PC-9 (cell line): Measurements from ENCODE around the gene CFL1. TPM values are rescaled to one million over a fixed set of nuclear protein-coding genes. Genes with fewer than 3 reads are reported as not detected.
A peak's percentile ranks its signal among the peaks of the same experiment; 100 is the strongest.

ENCODE experiments used
- BruUV-seq: library from RNA; stranded (reverse); fragments of 400-500 nt; replicated peaks from 2 replicates; lab custom pipeline; 2021; lab: Mats Ljungman, UMichigan
- CTCF ChIA-PET: fragments of 300-600 bp; sonication (Branson Sonifier 250); formaldehyde crosslinking; loops from one replicate; lab custom pipeline; 2022; ENCODE audit warnings: antibody characterized with exemption; lab: Charles Lee
- POLR2A ChIA-PET: fragments of 300-600 bp; sonication (Branson Sonifier 250); formaldehyde crosslinking; loops from one replicate; lab custom pipeline; 2022; ENCODE audit warnings: antibody characterized with exemption; ENCODE audit not compliant: unreplicated experiment; lab: Charles Lee
- DNase-seq, 2 experiments: peaks; one replicate each; pipeline versions ENCODE4 v3.0.0 to v3.0.0-alpha.2; 2015 to 2022; ENCODE audit warnings: mixed read lengths in 1 of 2
- H2AFZ ChIP-seq: fragments of 200-600 bp; sonication (generic); 2 replicates; pipeline ENCODE4 v1.8.1; 2017; ENCODE audit warnings: antibody characterized with exemption
- H3F3A ChIP-seq: fragments of 200-600 bp; sonication (generic); 2 replicates; pipeline ENCODE4 v1.8.1; 2017; ENCODE audit warnings: antibody characterized with exemption, mild to moderate bottlenecking, low read depth; ENCODE audit not compliant: insufficient read depth
- H3K27ac ChIP-seq: fragments of 200-600 bp; sonication (generic); 2 replicates; pipeline ENCODE4 v1.6.1; 2016; ENCODE audit warnings: mixed run types
- H3K27me3 ChIP-seq: fragments of 200-600 bp; sonication (generic); 2 replicates; pipeline ENCODE4 v1.6.1; 2016; ENCODE audit warnings: low read depth, mixed run types; ENCODE audit not compliant: insufficient read depth
- H3K36me3 ChIP-seq: fragments of 200-600 bp; sonication (generic); 2 replicates; pipeline ENCODE4 v1.6.1; 2016; ENCODE audit warnings: low read depth, mixed run types
- H3K4me1 ChIP-seq: fragments of 200-600 bp; sonication (generic); replicated peaks from 2 replicates; pipeline ENCODE4 v1.6.1; 2016; ENCODE audit warnings: mixed run types; ENCODE audit not compliant: insufficient read depth
- H3K4me2 ChIP-seq: fragments of 200-600 bp; sonication (generic); 2 replicates; pipeline ENCODE4 v1.6.1; 2017; ENCODE audit warnings: mixed run types
- H3K4me3 ChIP-seq: fragments of 200-600 bp; sonication (generic); 2 replicates; pipeline ENCODE4 v1.6.1; 2016; ENCODE audit warnings: mixed run types
- H3K79me2 ChIP-seq: fragments of 200-600 bp; sonication (generic); 2 replicates; pipeline ENCODE4 v1.6.1; 2017; ENCODE audit warnings: low read depth, mixed run types
- H3K9me2 ChIP-seq: fragments of 200-600 bp; sonication (generic); 2 replicates; pipeline ENCODE4 v1.8.1; 2017; ENCODE audit warnings: mild to moderate bottlenecking; ENCODE audit not compliant: insufficient read depth
- H3K9me3 ChIP-seq: fragments of 200-600 bp; sonication (generic); 2 replicates; pipeline ENCODE4 v1.8.1; 2016; ENCODE audit warnings: low read depth; ENCODE audit not compliant: insufficient read depth
- H4K20me1 ChIP-seq: fragments of 200-600 bp; sonication (generic); 2 replicates; pipeline ENCODE4 v1.8.1; 2017; ENCODE audit not compliant: insufficient read depth
- CTCF ChIP-seq: fragments of 200-600 bp; sonication (generic); conservative IDR thresholded peaks from 2 replicates; pipeline ENCODE4 v1.6.1; 2017; ENCODE audit warnings: mixed run types, antibody characterized with exemption, mild to moderate bottlenecking, moderate library complexity
- EZH2 ChIP-seq: fragments of 200-600 bp; sonication (generic); IDR thresholded peaks from 2 replicates; pipeline ENCODE4 v1.8.0; 2017; ENCODE audit warnings: antibody characterized with exemption, low read depth
- intact Hi-C: fragments of 100-400 bp; cut with micrococcal nuclease; formaldehyde crosslinking; loops from one replicate; pipeline ENCODE4 v1.10.0; 2022; ENCODE audit not compliant: unreplicated experiment
- total RNA-seq: library from RNA; stranded (reverse); gene quantifications from 2 replicates; pipeline ENCODE4 v1.2.3, GENCODE V29; 2021

The CFL1 gene
- total RNA-seq, 1 experiment from 2014 or later = 1,798 TPM

GRCh38 chr11:65903068-65903481 lies 45.1 kb upstream of the CFL1 start:
- TF ChIP-seq EZH2 = no peak
- TF ChIP-seq CTCF = no peak
- Histone ChIP-seq H3K4me2 (peak overlapping the region; percentile 74), H4K20me1 (peaks cover 10% of the 10 kb centered on the region), H3K9me3 (no peaks in the 10 kb centered on the region), H2AFZ (0 out of 2 replicates have a peak overlapping the region, but pooled peaks have one; percentile 5), H3K79me2 (peaks cover 28% of the 10 kb centered on the region), H3F3A (peaks cover 58% of the 10 kb centered on the region), H3K36me3 (peaks cover 10% of the 10 kb centered on the region; the same call in 1 of the 2 replicates), H3K4me3 (no peak overlapping the region; the same call in 1 of the 2 replicates), H3K9me2 (no peaks in the 10 kb centered on the region), H3K4me1 (peaks cover 66% of the 10 kb centered on the region), H3K27ac (peak overlapping the region; percentile 76), H3K27me3 (no peaks in the 10 kb centered on the region)
- intact Hi-C loops = loop anchor here (1.0 kb wide), 1 partner anchor 12 kb away; no protein-coding TSS in a partner anchor
- no TSS peak for BruUV-seq
- POLR2A ChIA-PET = interaction anchor here (0.5 to 1.0 kb wide), 5 partner anchors 9 to 477 kb away, joined by 3 to 7 read pairs (median 4); partner anchors contain the start of gene MALAT1
- CTCF ChIA-PET = interaction anchor here (0.6 to 1.4 kb wide), 3 partner anchors 9 to 71 kb away, joined by 3 to 11 read pairs (median 3); no protein-coding TSS in a partner anchor
- peak; percentile 91 to 95 for DNase-seq

GRCh38 chr11:65900899-65901180 lies 42.9 kb upstream of the CFL1 start:
- H2AFZ ChIP-seq = no peak overlapping the region
- H3K27ac ChIP-seq = peak overlapping the region; percentile 76
- no peaks in the 10 kb centered on the region for H3K27me3 ChIP-seq
- intact Hi-C loops = no loop called here
- H3K9me3 ChIP-seq = no peaks in the 10 kb centered on the region
- peaks cover 30% of the 10 kb centered on the region for H4K20me1 ChIP-seq
- peak overlapping the region; percentile 74 for H3K4me2 ChIP-seq
- CTCF ChIA-PET = interaction anchor here (0.5 to 0.6 kb wide), 3 partner anchors 70 to 138 kb away, joined by 3 to 14 read pairs (median 6); no protein-coding TSS in a partner anchor
- TF ChIP-seq EZH2 = no peak
- TF ChIP-seq CTCF = no peak
- BruUV-seq = TSS peak; percentile 62
- POLR2A ChIA-PET = interaction anchor here (0.5 to 1.6 kb wide), 14 partner anchors 8 to 1560 kb away, joined by 3 to 19 read pairs (median 5); partner anchors contain the start of genes BANF1, CCDC85B and FIBP
- peaks cover 25% of the 10 kb centered on the region for H3K36me3 ChIP-seq
- DNase-seq = no peak
- H3K9me2 ChIP-seq = no peaks in the 10 kb centered on the region
- H3F3A ChIP-seq = peaks cover 67% of the 10 kb centered on the region
- peaks cover 70% of the 10 kb centered on the region for H3K4me1 ChIP-seq
- peaks cover 50% of the 10 kb centered on the region for H3K79me2 ChIP-seq
- H3K4me3 ChIP-seq = peak overlapping the region; percentile 45; the same call in 1 of the 2 replicates

- no peaks in the 10 kb centered on the region for H3K9me3 ChIP-seq
- no peaks in the 10 kb centered on the region for H3K9me2 ChIP-seq
- no peaks in the 10 kb centered on the region for H3K27me3 ChIP-seq
- peaks cover 35% of the 10 kb centered on the region for H4K20me1 ChIP-seq
- H2AFZ ChIP-seq = peak within 1 kb of the TSS; percentile 29; the same call in 1 of the 2 replicates
- intact Hi-C loops = no loop called here
- TF ChIP-seq CTCF (no peak), EZH2 (no peak)
- peaks cover 73% of the 10 kb centered on the region for H3F3A ChIP-seq
- peak; percentile 97 to 100 for DNase-seq
- peak within 1 kb of the TSS; percentile 95 for H3K27ac ChIP-seq
- BruUV-seq = no TSS peak
- peaks cover 71% of the 10 kb centered on the region for H3K4me1 ChIP-seq
- peak within 1 kb of the TSS; percentile 91 for H3K4me2 ChIP-seq
- peaks cover 56% of the 10 kb centered on the region for H3K79me2 ChIP-seq
- POLR2A ChIA-PET = interaction anchor here (0.5 to 1.6 kb wide), 15 partner anchors 9 to 1561 kb away, joined by 3 to 19 read pairs (median 5); partner anchors contain the start of genes BANF1, CCDC85B and FIBP
- peaks cover 27% of the 10 kb centered on the region for H3K36me3 ChIP-seq
- H3K4me3 ChIP-seq = peak within 1 kb of the TSS; percentile 96
- CTCF ChIA-PET = interaction anchor here (0.5 to 0.6 kb wide), 2 partner anchors 71 to 138 kb away, joined by 3 to 6 read pairs; no protein-coding TSS in a partner anchor
Observed at GRCh38 chr11:65900125-65900898, 42.3 kb upstream of the CFL1 start, which contains the start of gene FOSL1. FOSL1 (minus strand) TSS chr11:65900388; CDS start chr11:65900339, 49 bp downstream.
